GM18870 (cell line): Measurements from ENCODE around the gene ENTPD8.
"Not testable (repeated sequence)": the region's sequence is repeated elsewhere in the genome, so short reads cannot be mapped to it uniquely, and the experiment has no call there.

Source experiments
- ATAC-seq: cut with Tn5 transposase; IDR thresholded peaks from one replicate; pipeline ENCODE4 v1.9.1; 2021; ENCODE audit warnings: moderate library complexity; ENCODE audit not compliant: unreplicated experiment

The ENTPD8 gene

GRCh38 chr9:137416006-137416562, 25.1 kb downstream of the ENTPD8 start:
- no peak for ATAC-seq

- no peak for ATAC-seq
Measured at GRCh38 chr9:137415451-137415850, 25.7 kb downstream of the ENTPD8 start.

- no peak for ATAC-seq
Measured at GRCh38 chr9:137412431-137412830, 28.7 kb downstream of the ENTPD8 start.

GRCh38 chr9:137411645-137412380, 29.3 kb downstream of the ENTPD8 start:
- no peak for ATAC-seq

- ATAC-seq: no peak
Measured at GRCh38 chr9:137411260-137411644, 29.9 kb downstream of the ENTPD8 start.

GRCh38 chr9:137410891-137411249, 30.3 kb downstream of the ENTPD8 start:
- no peak for ATAC-seq

GRCh38 chr9:137410236-137410890, 30.8 kb downstream of the ENTPD8 start:
- not testable (repeated sequence) for ATAC-seq

- ATAC-seq: no peak
Measured at GRCh38 chr9:137409515-137409914, 31.6 kb downstream of the ENTPD8 start.

- ATAC-seq: no peak
Measured at GRCh38 chr9:137408651-137409405, 32.3 kb downstream of the ENTPD8 start.

GRCh38 chr9:137407590-137408300, 33.4 kb downstream of the ENTPD8 start:
- ATAC-seq: no peak

GRCh38 chr9:137406876-137407589, 34.1 kb downstream of the ENTPD8 start:
- no peak for ATAC-seq

GRCh38 chr9:137406085-137406760, 34.9 kb downstream of the ENTPD8 start:
- ATAC-seq: no peak

- ATAC-seq: no peak
Measured at GRCh38 chr9:137405677-137406081, 35.5 kb downstream of the ENTPD8 start.

- no peak for ATAC-seq
Measured at GRCh38 chr9:137404961-137405567, 36.1 kb downstream of the ENTPD8 start.

- ATAC-seq: no peak
Measured at GRCh38 chr9:137403269-137403668, 37.9 kb downstream of the ENTPD8 start.

GRCh38 chr9:137402746-137403145, 38.4 kb downstream of the ENTPD8 start:
- no peak for ATAC-seq

- ATAC-seq: no peak
Measured at GRCh38 chr9:137398561-137399468, 42.3 kb downstream of the ENTPD8 start.

- no peak for ATAC-seq
Measured at GRCh38 chr9:137397675-137398423, 43.3 kb downstream of the ENTPD8 start.
